ENCODE results near the gene CXXC5. TPM values are rescaled to one million over a fixed set of nuclear protein-coding genes. Genes with fewer than 3 reads are reported as not detected.

Gene CXXC5
- total RNA-seq, 1 donor from 2014 or later, result 167 TPM

DNA sequence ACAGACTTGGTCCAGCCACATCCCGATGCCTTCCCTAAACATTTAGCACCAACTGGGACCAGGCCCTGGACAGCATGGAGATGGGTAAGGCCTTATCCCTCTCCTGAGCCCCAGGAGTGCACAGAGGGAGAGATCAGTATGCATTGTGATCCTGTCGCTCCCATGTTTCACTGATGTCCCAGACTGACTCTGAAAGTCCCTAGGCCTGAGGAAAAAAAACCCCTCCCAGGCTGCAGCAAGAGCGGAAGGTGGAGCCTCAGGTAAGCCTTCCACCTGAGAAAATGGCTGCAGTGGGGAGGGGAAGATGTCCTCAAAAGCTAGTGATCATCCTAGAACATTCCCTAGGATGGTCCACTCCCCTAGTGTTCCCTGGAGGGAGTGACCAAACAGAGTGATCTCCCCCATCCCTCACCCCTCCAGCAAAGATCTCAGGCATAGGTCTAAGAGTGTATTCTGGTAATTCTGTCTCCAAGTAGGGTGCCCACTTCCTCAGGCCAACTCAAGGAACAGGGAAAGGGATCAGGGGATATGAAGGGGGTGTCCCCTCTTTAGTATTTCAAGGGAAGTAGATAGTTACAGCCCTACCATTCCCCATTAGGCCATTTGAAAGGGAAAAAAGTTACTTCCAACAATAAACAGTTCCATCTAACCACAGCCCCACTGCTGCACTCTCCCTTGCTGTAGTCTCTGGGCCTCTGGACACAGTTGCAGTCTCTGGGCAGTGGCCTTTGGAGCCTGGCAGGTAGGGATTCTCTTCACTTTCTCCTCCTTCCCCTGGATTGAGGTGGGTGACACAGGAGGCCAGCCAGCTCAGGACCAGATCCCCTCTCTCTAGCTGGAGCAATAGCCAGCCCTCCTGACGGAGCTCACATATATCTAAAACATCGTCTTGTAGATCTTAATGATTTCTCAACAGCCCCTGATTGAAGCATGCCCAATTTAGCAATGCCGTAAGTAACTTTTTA lies 6.8 kb upstream of the CXXC5 start:
- H3K4me3 ChIP-seq (ENCODE audit: low read depth, low read length), result no peak overlapping the region
- no peaks in the 10 kb centered on the region for H3K27me3 ChIP-seq (ENCODE audit: control insufficient read depth, insufficient read depth, low read length)
- H3K36me3 ChIP-seq (ENCODE audit: control insufficient read depth, insufficient read depth, low read length), result no peaks in the 10 kb centered on the region
- TF ChIP-seq, protein P1, sequence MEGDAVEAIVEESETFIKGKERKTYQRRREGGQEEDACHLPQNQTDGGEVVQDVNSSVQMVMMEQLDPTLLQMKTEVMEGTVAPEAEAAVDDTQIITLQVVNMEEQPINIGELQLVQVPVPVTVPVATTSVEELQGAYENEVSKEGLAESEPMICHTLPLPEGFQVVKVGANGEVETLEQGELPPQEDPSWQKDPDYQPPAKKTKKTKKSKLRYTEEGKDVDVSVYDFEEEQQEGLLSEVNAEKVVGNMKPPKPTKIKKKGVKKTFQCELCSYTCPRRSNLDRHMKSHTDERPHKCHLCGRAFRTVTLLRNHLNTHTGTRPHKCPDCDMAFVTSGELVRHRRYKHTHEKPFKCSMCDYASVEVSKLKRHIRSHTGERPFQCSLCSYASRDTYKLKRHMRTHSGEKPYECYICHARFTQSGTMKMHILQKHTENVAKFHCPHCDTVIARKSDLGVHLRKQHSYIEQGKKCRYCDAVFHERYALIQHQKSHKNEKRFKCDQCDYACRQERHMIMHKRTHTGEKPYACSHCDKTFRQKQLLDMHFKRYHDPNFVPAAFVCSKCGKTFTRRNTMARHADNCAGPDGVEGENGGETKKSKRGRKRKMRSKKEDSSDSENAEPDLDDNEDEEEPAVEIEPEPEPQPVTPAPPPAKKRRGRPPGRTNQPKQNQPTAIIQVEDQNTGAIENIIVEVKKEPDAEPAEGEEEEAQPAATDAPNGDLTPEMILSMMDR (IDR thresholded peaks at IDR 0.05; ENCODE audit: insufficient read depth, low read length, poor library complexity, severe bottlenecking), result no peak
- DNase-seq (ENCODE audit: low read depth), result no peak

DNA sequence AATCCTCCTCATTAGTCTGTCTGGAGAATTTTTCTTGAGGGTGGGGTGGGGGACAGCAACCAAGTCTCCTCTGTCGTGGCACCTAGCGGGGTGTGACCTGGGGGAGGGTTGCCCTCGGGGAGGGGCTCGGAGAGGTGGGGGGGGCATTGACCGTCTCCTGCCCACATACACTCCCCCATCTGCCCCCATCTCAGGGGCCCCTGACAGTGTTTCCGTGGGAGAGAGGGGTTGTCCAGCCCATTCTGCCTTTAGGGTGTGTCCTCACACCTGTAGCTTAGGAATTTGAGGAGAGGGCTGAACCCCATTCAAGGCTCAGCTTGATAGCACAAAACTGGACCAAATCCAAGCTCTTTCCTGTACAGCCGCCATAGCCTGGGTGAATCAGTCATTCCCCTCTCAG lies 5.9 kb upstream of the CXXC5 start:
- no peak for DNase-seq (ENCODE audit: low read depth)
- TF ChIP-seq, protein P1 (IDR thresholded peaks at IDR 0.05; ENCODE audit: insufficient read depth, low read length, poor library complexity, severe bottlenecking), result no peak

GRCh38 chr5:139642891-139643871 lies 5.0 kb upstream of the CXXC5 start:
- TF ChIP-seq, protein P1 (IDR thresholded peaks at IDR 0.05; ENCODE audit: insufficient read depth, low read length, poor library complexity, severe bottlenecking), result no peak
- no peak overlapping the region for H3K4me3 ChIP-seq (ENCODE audit: low read depth, low read length)
- H3K27me3 ChIP-seq (ENCODE audit: control insufficient read depth, insufficient read depth, low read length), result no peaks in the 10 kb centered on the region
- no peaks in the 10 kb centered on the region for H3K36me3 ChIP-seq (ENCODE audit: control insufficient read depth, insufficient read depth, low read length)
- no peak for DNase-seq (ENCODE audit: low read depth)

More for the DNA sequence above, 5.9 kb upstream of the CXXC5 start:
- no peaks in the 10 kb centered on the region for H3K27me3 ChIP-seq (ENCODE audit: control insufficient read depth, insufficient read depth, low read length)
- no peaks in the 10 kb centered on the region for H3K36me3 ChIP-seq (ENCODE audit: control insufficient read depth, insufficient read depth, low read length)
- no peak overlapping the region for H3K4me3 ChIP-seq (ENCODE audit: low read depth, low read length)

DNA sequence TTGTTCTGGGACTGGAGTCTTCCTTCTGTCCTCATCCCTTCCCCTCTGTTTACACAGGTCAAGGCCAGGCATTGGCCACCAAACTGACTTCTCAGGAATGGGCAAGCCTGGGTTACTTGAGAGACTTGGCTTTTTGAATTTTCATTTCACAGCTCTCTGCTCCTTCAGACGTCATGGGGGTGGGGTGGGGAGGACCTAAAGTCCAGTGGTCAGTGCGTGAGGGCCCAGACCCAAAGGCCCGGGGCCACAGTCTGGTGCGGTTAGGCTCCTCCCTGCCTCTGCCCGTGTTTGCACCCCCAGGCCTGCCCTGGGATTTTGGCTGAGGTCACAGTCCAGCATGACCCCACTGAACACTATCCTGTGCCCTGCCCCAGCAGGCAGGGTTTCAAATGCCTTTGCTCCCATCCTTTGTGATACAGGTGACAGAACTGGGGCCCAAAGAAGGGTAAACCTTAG lies 4.1 kb upstream of the CXXC5 start:
- no peak for DNase-seq (ENCODE audit: low read depth)
- H3K4me3 ChIP-seq (ENCODE audit: low read depth, low read length), result no peak overlapping the region
- TF ChIP-seq, protein P1 (IDR thresholded peaks at IDR 0.05; ENCODE audit: insufficient read depth, low read length, poor library complexity, severe bottlenecking), result no peak
- H3K36me3 ChIP-seq (ENCODE audit: control insufficient read depth, insufficient read depth, low read length), result no peaks in the 10 kb centered on the region
- no peaks in the 10 kb centered on the region for H3K27me3 ChIP-seq (ENCODE audit: control insufficient read depth, insufficient read depth, low read length)

DNA sequence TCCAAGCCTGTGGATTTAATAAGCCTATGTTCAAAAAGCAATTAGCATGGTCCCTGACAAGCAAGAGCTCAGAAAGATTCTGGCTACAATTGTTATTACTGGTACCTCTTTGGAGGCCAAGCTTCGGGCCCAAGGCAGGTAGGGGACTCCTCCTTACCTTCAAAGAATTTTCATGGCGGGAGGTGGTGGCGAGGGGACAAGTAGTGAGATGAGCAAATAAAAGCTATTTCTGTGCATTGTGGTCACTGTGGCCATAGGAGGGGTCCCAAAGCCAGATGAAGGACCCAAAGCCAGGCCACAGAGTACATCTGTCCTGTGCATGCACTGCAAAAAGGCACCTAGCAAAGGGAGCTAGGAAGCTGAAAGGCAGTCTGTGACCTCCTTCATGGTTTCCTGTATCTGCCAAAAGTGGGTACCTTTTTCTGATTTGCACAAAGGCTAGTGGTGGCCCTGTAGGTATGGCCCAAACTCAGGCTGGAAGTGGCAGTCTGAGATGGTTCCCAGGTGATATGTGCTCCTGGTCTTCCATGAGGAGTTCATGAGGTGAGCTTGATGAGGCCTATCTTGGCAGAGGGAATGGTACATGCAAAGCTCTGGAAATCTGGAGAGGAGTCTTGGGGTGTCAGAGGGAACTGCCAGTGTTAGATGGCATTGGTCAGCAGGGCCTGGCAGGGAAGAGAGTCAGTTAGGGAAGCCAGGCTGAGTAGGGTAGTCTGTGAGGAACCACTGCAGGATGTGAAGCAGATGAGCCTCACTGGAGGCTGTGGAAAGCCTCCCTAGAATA lies 3.3 kb upstream of the CXXC5 start:
- no peaks in the 10 kb centered on the region for H3K36me3 ChIP-seq (ENCODE audit: control insufficient read depth, insufficient read depth, low read length)
- H3K27me3 ChIP-seq (ENCODE audit: control insufficient read depth, insufficient read depth, low read length), result no peaks in the 10 kb centered on the region
- no peak for DNase-seq (ENCODE audit: low read depth)
- no peak overlapping the region for H3K4me3 ChIP-seq (ENCODE audit: low read depth, low read length)
- TF ChIP-seq, protein P1 (IDR thresholded peaks at IDR 0.05; ENCODE audit: insufficient read depth, low read length, poor library complexity, severe bottlenecking), result no peak

Data from kidney epithelial cell (primary cell).